ENCODE measurements around the gene PDIK1L. TPM values are rescaled to one million over a fixed set of nuclear protein-coding genes. Genes with fewer than 3 reads are reported as not detected.

PDIK1L gene
- total RNA-seq, 2 donors from 2014 or later, result 7.1 to 7.3 TPM

DNA sequence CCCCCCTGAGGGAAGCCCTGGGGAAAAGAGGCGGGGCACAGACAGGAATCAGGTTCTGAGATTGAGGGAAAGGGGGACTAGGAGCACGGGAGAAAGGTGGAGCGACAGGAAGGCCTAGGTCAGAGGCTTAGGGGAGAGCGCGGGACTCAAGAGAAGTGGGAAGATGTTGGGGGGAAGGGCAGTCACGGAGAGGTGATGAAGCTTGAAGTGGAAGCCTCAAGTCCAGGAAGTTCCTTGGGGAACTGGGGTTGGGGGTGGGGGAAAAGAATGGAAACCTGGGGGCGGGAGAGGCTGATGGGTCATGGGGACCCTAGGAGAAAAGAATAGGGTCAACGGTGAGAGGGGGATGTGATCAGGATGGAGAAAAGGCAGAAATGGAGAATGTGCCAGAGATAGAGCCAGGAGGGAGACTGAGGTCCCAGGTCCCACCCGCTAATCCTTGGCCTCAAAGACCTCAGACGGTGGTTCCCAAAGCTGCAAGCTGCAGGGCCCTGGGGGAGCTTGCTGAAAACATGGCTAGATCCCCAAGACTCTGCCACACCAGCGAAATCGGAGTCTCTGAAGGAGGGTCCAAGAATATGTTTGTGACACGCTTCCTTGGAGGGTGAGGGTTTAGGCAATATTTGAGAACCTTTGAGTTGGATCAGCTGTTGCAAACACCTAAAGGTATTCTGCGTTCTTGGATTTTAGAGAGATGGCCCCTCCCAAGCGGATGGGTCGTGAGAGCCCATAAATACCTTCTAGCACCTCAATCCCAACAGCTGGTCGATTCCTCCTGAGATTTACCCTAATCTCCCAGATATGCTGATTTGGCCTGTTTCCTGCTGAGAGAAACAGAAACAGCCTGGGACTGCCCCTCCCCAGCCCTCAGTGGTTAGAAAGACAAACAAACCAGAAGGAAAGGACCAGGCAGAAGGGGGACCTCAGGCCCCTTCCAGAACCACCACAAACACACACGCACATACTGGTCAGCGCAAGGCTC, 53.5 kb downstream of the PDIK1L start:
- Histone ChIP-seq H3K9me3 (ENCODE audit: control insufficient read depth, low read length) (no peaks in the 10 kb centered on the region), H3K9ac (ENCODE audit: extremely low read depth, low read length, poor library complexity, severe bottlenecking) (peak overlapping the region; percentile 44), H3K27ac (ENCODE audit: low read depth, low read length) (peak overlapping the region; percentile 38), H3K36me3 (ENCODE audit: control insufficient read depth, insufficient read depth, low read length) (no peaks in the 10 kb centered on the region), H3K4me3 (ENCODE audit: low read length) (peak overlapping the region; percentile 74), H3K27me3 (ENCODE audit: control insufficient read depth, insufficient read depth, low read length, poor library complexity, severe bottlenecking) (peaks cover 38% of the 10 kb centered on the region), H3K4me1 (ENCODE audit: control insufficient read depth, insufficient read depth, low read length) (peaks cover 3% of the 10 kb centered on the region)
- Mint-ChIP-seq H3K4me3 (peak overlapping the region; percentile 67), H3K36me3 (ENCODE audit: low read depth) (no peaks in the 10 kb centered on the region), H3K27me3 (ENCODE audit: insufficient read depth) (peaks cover 65% of the 10 kb centered on the region), H3K4me1 (peaks cover 34% of the 10 kb centered on the region), H3K9me3 (no peaks in the 10 kb centered on the region), H3K27ac (peak overlapping the region; percentile 94)
- peak; percentile 76 for DNase-seq
- 37 to 48% methylated on average over 12 to 19 of the region's 19 CpGs for WGBS, 2 experiments (ENCODE audit: insufficient coverage in 1 of 2, insufficient read length in 1 of 2)
- TF ChIP-seq, protein P1, sequence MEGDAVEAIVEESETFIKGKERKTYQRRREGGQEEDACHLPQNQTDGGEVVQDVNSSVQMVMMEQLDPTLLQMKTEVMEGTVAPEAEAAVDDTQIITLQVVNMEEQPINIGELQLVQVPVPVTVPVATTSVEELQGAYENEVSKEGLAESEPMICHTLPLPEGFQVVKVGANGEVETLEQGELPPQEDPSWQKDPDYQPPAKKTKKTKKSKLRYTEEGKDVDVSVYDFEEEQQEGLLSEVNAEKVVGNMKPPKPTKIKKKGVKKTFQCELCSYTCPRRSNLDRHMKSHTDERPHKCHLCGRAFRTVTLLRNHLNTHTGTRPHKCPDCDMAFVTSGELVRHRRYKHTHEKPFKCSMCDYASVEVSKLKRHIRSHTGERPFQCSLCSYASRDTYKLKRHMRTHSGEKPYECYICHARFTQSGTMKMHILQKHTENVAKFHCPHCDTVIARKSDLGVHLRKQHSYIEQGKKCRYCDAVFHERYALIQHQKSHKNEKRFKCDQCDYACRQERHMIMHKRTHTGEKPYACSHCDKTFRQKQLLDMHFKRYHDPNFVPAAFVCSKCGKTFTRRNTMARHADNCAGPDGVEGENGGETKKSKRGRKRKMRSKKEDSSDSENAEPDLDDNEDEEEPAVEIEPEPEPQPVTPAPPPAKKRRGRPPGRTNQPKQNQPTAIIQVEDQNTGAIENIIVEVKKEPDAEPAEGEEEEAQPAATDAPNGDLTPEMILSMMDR (conservative IDR thresholded peaks at IDR 0.05), result no peak

- Mint-ChIP-seq H3K9me3 (no peaks in the 10 kb centered on the region), H3K27ac (no peak overlapping the region), H3K27me3 (ENCODE audit: insufficient read depth) (peaks cover 54% of the 10 kb centered on the region), H3K36me3 (ENCODE audit: low read depth) (peaks cover 4% of the 10 kb centered on the region), H3K4me1 (peaks cover 36% of the 10 kb centered on the region), H3K4me3 (no peak overlapping the region)
- no peak for DNase-seq
- whole genome bisulfite sequencing, 2 experiments (ENCODE audit: insufficient coverage in 1 of 2, insufficient read length in 1 of 2), result 92% methylated on average over 4 of the region's 4 CpGs
- Histone ChIP-seq H3K4me3 (ENCODE audit: low read length) (no peak overlapping the region), H3K27ac (ENCODE audit: low read depth, low read length) (no peak overlapping the region), H3K36me3 (ENCODE audit: control insufficient read depth, insufficient read depth, low read length) (no peaks in the 10 kb centered on the region), H3K9ac (ENCODE audit: extremely low read depth, low read length, poor library complexity, severe bottlenecking) (no peak overlapping the region), H3K4me1 (ENCODE audit: control insufficient read depth, insufficient read depth, low read length) (peaks cover 15% of the 10 kb centered on the region), H3K9me3 (ENCODE audit: control insufficient read depth, low read length) (no peaks in the 10 kb centered on the region), H3K27me3 (ENCODE audit: control insufficient read depth, insufficient read depth, low read length, poor library complexity, severe bottlenecking) (peaks cover 23% of the 10 kb centered on the region)
- TF ChIP-seq, protein P1 (conservative IDR thresholded peaks at IDR 0.05), result no peak
Measured at GRCh38 chr1:26166719-26167281, 55.2 kb downstream of the PDIK1L start.

DNA sequence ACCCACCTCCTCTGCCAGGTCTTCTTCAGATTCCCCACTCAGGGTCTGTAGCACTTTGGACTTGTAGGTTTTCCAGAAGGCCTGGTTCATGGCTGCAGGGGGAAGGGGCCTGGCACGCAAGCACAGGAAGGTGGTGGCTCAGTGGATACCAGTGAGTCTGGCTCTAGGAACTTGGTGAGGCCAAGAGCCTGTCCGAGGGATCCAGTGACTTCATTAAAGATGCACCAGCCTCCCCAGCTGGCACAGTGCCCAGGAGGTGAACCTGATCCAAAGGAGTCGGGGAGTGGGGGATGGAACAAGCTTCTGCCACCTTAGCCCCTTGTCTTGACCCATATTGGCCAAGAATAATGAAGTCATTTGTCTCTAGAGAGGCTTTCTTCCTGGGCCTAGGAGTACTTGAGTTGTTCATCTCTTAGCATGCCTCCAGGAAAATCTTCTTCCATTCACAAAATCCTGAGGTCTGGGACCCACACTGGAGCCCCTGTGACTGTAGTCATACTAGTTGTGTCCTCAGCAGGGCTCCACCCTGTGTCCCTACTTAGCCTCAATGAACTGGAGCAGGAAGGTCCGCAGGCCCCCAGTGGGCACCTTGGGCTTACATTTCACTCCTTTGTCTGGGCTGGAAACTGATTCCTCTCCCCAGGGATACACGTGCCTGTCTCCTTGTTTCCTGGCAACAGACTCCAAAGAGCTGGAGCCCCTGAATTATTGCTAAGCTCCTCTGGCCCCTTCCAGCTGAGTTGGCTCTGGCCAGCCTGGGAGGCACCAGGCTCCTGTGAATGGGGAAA, 57.0 kb downstream of the PDIK1L start, which contains the start of gene C1orf232:
C1orf232 (minus strand) TSS at position 554 of the 788 bp plus-strand sequence; CDS start at position 90, 464 bp downstream.
- peaks cover 32% of the 10 kb centered on the region for H3K4me1 Mint-ChIP-seq
- TF ChIP-seq, protein P1 (conservative IDR thresholded peaks at IDR 0.05), result no peak
- peak within 1 kb of the TSS; percentile 80 for H3K4me3 Mint-ChIP-seq
- DNase-seq, result no peak
- peaks cover 38% of the 10 kb centered on the region for H3K27me3 Mint-ChIP-seq (ENCODE audit: insufficient read depth)
- peaks cover 4% of the 10 kb centered on the region for H3K36me3 Mint-ChIP-seq (ENCODE audit: low read depth)
- Histone ChIP-seq H3K27ac (ENCODE audit: low read depth, low read length) (peak within 1 kb of the TSS; percentile 79), H3K9ac (ENCODE audit: extremely low read depth, low read length, poor library complexity, severe bottlenecking) (peak within 1 kb of the TSS; percentile 79), H3K4me3 (ENCODE audit: low read length) (peak within 1 kb of the TSS; percentile 91), H3K36me3 (ENCODE audit: control insufficient read depth, insufficient read depth, low read length) (no peaks in the 10 kb centered on the region), H3K4me1 (ENCODE audit: control insufficient read depth, insufficient read depth, low read length) (peaks cover 15% of the 10 kb centered on the region), H3K27me3 (ENCODE audit: control insufficient read depth, insufficient read depth, low read length, poor library complexity, severe bottlenecking) (peaks cover 5% of the 10 kb centered on the region), H3K9me3 (ENCODE audit: control insufficient read depth, low read length) (no peaks in the 10 kb centered on the region)
- no peaks in the 10 kb centered on the region for H3K9me3 Mint-ChIP-seq
- WGBS, 2 experiments (ENCODE audit: insufficient coverage in 1 of 2, insufficient read length in 1 of 2), result 61 to 85% methylated on average over 3 to 5 of the region's 5 CpGs
- H3K27ac Mint-ChIP-seq, result peak within 1 kb of the TSS; percentile 91

All from endodermal cell (in vitro differentiated cells).